Measurements from ENCODE around the gene CDC42EP2. TPM values are rescaled to one million over a fixed set of nuclear protein-coding genes. Genes with fewer than 3 reads are reported as not detected.

Gene CDC42EP2
- total RNA-seq: 12.8 TPM

GRCh38 chr11:65314501-65315203 lies at the start of gene CDC42EP2:
TSS of gene CDC42EP2 (plus strand) at chr11:65314866. CDS start at chr11:65320899, 6,033 bp downstream.

GRCh38 chr11:65354265-65355012 lies 39.8 kb downstream of the CDC42EP2 start, which contains the start of gene TIGD3:
TSS of gene TIGD3 (plus strand) at chr11:65354751. CDS start at chr11:65355809, 1,058 bp downstream.

Other genes with a start within 250 kb of the CDC42EP2 start
- gene CDCA5, start 230.8 kb upstream of the CDC42EP2 start, total RNA-seq: 3.7 TPM
- gene ZFPL1, start 230.6 kb upstream of the CDC42EP2 start, total RNA-seq: 28.7 TPM
- 643 TPM for gene VPS51, start 218.7 kb upstream of the CDC42EP2 start, total RNA-seq
- 45.1 TPM for gene TM7SF2, start 203.0 kb upstream of the CDC42EP2 start, total RNA-seq
- 6.6 TPM for gene ZNHIT2, start 197.2 kb upstream of the CDC42EP2 start, total RNA-seq
- gene FAU, start 192.7 kb upstream of the CDC42EP2 start, total RNA-seq: 256 TPM
- gene MRPL49, start 192.5 kb upstream of the CDC42EP2 start, total RNA-seq: 62.3 TPM
- 29.2 TPM for gene SYVN1, start 180.3 kb upstream of the CDC42EP2 start, total RNA-seq
- gene SPDYC, start 144.6 kb upstream of the CDC42EP2 start, total RNA-seq: not detected
- gene CAPN1, start 132.9 kb upstream of the CDC42EP2 start, total RNA-seq: 91.5 TPM
- 8.9 TPM for gene POLA2, start 52.9 kb upstream of the CDC42EP2 start, total RNA-seq
- gene DPF2, start 19.0 kb downstream of the CDC42EP2 start, total RNA-seq: 60.6 TPM
- gene TIGD3, start 39.9 kb downstream of the CDC42EP2 start, total RNA-seq: 3.6 TPM
- gene SLC25A45, start 67.8 kb downstream of the CDC42EP2 start, total RNA-seq: 3.5 TPM
- 35.2 TPM for gene FRMD8, start 71.8 kb downstream of the CDC42EP2 start, total RNA-seq
- gene NEAT1, start 107.9 kb downstream of the CDC42EP2 start, total RNA-seq: 82.1 TPM
- gene MALAT1, start 184.2 kb downstream of the CDC42EP2 start, total RNA-seq: 30,401 TPM
- gene SCYL1, start 210.2 kb downstream of the CDC42EP2 start, total RNA-seq: 57.6 TPM
- gene LTBP3, start 243.5 kb downstream of the CDC42EP2 start, total RNA-seq: 190 TPM